ENCODE data around the gene ZP2. TPM values are rescaled to one million over a fixed set of nuclear protein-coding genes. Genes with fewer than 3 reads are reported as not detected.

The ZP2 gene
- not detected in 2 replicates for total RNA-seq (ENCODE audit: low replicate concordance)

GRCh38 chr16:21211486-21211885 is at the start of gene ZP2:
TSS of gene ZP2 (minus strand) at chr16:21211574. CDS start at chr16:21211547, 27 bp downstream.

GRCh38 chr16:21233521-21234150 is 22.3 kb upstream of the ZP2 start, which contains the start of gene ANKS4B:
TSS of gene ANKS4B (plus strand) at chr16:21233699. CDS start at chr16:21233738, 39 bp downstream.

GRCh38 chr16:21158208-21159110 is 52.9 kb downstream of the ZP2 start, which contains the start of gene LDAF1:
TSS of gene LDAF1 (plus strand) at chr16:21158674. CDS start at chr16:21161183, 2,509 bp downstream.

GRCh38 chr16:21150375-21151001 is 60.9 kb downstream of the ZP2 start, which contains the start of gene DNAH3:
TSS of gene DNAH3 (minus strand) at chr16:21150846. CDS start at chr16:21150319, 527 bp downstream.

Other genes starting within 250 kb of the ZP2 start
- under 0.01 TPM in 1 of 2 replicates, not detected in the other for gene DNAH3, start 60.7 kb downstream of the ZP2 start, total RNA-seq (ENCODE audit: low replicate concordance)
- 36.7 and 91.3 TPM in 2 replicates for gene LDAF1, start 52.9 kb downstream of the ZP2 start, total RNA-seq (ENCODE audit: low replicate concordance)
- not detected in 2 replicates for gene ANKS4B, start 22.1 kb upstream of the ZP2 start, total RNA-seq (ENCODE audit: low replicate concordance)
- 2.8 TPM in 1 of 2 replicates, not detected in the other for gene CRYM, start 66.7 kb upstream of the ZP2 start, total RNA-seq (ENCODE audit: low replicate concordance)

Measured in smooth muscle cell of the coronary artery (primary cell).